ENCODE measurements around the gene D2HGDH. TPM values are rescaled to one million over a fixed set of nuclear protein-coding genes. Genes with fewer than 3 reads are reported as not detected.
A peak's percentile ranks its signal among the peaks of the same experiment; 100 is the strongest.

The D2HGDH gene
- total and polyA plus RNA-seq, 2 of the 13 experiments (the other 11 are each of a cell fraction or from before 2014, with no cell fraction given), result 19.2 to 20.3 TPM

DNA sequence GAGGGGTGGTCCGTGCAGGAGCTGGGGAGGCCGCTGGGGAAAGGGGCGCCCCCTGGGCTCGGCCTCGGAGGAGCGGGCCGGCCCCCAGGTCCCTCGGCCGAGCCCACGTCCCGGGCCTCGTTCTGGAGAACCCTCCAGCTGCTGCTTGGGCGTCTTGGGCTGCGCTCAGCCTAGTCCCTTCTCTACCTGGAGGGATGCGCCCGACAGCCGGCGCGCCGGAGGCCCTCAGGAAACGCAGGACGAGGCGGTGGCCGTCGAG lies 293 bp upstream of the D2HGDH start (continued):
- TF ChIP-seq RBM22 (optimal IDR thresholded peaks at IDR 0.05; ENCODE audit: low read length), result no peak
- TF ChIP-seq YEATS2 (CRISPR knock-in tag; IDR thresholded peaks at IDR 0.05; ENCODE audit: borderline replicate concordance), result no peak
- TF ChIP-seq, protein P1, sequence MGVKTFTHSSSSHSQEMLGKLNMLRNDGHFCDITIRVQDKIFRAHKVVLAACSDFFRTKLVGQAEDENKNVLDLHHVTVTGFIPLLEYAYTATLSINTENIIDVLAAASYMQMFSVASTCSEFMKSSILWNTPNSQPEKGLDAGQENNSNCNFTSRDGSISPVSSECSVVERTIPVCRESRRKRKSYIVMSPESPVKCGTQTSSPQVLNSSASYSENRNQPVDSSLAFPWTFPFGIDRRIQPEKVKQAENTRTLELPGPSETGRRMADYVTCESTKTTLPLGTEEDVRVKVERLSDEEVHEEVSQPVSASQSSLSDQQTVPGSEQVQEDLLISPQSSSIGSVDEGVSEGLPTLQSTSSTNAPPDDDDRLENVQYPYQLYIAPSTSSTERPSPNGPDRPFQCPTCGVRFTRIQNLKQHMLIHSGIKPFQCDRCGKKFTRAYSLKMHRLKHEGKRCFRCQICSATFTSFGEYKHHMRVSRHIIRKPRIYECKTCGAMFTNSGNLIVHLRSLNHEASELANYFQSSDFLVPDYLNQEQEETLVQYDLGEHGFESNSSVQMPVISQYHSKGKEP (CRISPR knock-in tag; IDR thresholded peaks at IDR 0.05), result no peak
- no peak; the same call in 1 of the 2 replicates for TF ChIP-seq ZNF564 (CRISPR knock-in tag; IDR thresholded peaks at IDR 0.05)
- TF ChIP-seq, protein P2, sequence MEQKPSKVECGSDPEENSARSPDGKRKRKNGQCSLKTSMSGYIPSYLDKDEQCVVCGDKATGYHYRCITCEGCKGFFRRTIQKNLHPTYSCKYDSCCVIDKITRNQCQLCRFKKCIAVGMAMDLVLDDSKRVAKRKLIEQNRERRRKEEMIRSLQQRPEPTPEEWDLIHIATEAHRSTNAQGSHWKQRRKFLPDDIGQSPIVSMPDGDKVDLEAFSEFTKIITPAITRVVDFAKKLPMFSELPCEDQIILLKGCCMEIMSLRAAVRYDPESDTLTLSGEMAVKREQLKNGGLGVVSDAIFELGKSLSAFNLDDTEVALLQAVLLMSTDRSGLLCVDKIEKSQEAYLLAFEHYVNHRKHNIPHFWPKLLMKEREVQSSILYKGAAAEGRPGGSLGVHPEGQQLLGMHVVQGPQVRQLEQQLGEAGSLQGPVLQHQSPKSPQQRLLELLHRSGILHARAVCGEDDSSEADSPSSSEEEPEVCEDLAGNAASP (CRISPR knock-in tag; IDR thresholded peaks at IDR 0.05; ENCODE audit: borderline replicate concordance), result no peak
- 0 out of 3 replicates have a peak, but pooled peaks have one; percentile 9 for TF ChIP-seq MXI1 (IDR thresholded peaks at IDR 0.05; ENCODE audit: borderline replicate concordance, low read depth, low read length)
- 0 out of 2 replicates have a peak, but pooled peaks have one; percentile 28 for TF ChIP-seq MTF2 (CRISPR knock-in tag; IDR thresholded peaks at IDR 0.05; ENCODE audit: borderline replicate concordance)
- TF ChIP-seq, protein P3, sequence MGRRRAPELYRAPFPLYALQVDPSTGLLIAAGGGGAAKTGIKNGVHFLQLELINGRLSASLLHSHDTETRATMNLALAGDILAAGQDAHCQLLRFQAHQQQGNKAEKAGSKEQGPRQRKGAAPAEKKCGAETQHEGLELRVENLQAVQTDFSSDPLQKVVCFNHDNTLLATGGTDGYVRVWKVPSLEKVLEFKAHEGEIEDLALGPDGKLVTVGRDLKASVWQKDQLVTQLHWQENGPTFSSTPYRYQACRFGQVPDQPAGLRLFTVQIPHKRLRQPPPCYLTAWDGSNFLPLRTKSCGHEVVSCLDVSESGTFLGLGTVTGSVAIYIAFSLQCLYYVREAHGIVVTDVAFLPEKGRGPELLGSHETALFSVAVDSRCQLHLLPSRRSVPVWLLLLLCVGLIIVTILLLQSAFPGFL (CRISPR knock-in tag; IDR thresholded peaks at IDR 0.05), result no peak
- TF ChIP-seq, protein P4, sequence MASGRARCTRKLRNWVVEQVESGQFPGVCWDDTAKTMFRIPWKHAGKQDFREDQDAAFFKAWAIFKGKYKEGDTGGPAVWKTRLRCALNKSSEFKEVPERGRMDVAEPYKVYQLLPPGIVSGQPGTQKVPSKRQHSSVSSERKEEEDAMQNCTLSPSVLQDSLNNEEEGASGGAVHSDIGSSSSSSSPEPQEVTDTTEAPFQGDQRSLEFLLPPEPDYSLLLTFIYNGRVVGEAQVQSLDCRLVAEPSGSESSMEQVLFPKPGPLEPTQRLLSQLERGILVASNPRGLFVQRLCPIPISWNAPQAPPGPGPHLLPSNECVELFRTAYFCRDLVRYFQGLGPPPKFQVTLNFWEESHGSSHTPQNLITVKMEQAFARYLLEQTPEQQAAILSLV (CRISPR knock-in tag; IDR thresholded peaks at IDR 0.05; ENCODE audit: borderline replicate concordance), result peak; percentile 40; the same call in 1 of the 2 replicates
- TF ChIP-seq KLF6 (CRISPR knock-in tag; IDR thresholded peaks at IDR 0.05), result no peak
- TF ChIP-seq SAP130 (CRISPR knock-in tag; IDR thresholded peaks at IDR 0.05; ENCODE audit: low read depth), result no peak; the same call in 1 of the 2 replicates
- no peak for TF ChIP-seq MED1 (CRISPR knock-in tag; IDR thresholded peaks at IDR 0.05)
- TF ChIP-seq U2AF2 (IDR thresholded peaks at IDR 0.05; ENCODE audit: low read depth, low read length), result no peak
- no peak; the same call in 1 of the 2 replicates for TF ChIP-seq ARID2 (CRISPR knock-in tag; IDR thresholded peaks at IDR 0.05; ENCODE audit: borderline replicate concordance)
- no peak for TF ChIP-seq ZNF260 (CRISPR knock-in tag; IDR thresholded peaks at IDR 0.05; ENCODE audit: borderline replicate concordance, low read depth)
- TF ChIP-seq XBP1 (CRISPR knock-in tag; IDR thresholded peaks at IDR 0.05), result no peak
- no peak for TF ChIP-seq ZKSCAN1 (IDR thresholded peaks at IDR 0.05; ENCODE audit: low read length)
- no peak for TF ChIP-seq ZSCAN12 (CRISPR knock-in tag; IDR thresholded peaks at IDR 0.05)
- TF ChIP-seq ZNF562 (CRISPR knock-in tag; IDR thresholded peaks at IDR 0.05; ENCODE audit: borderline replicate concordance), result no peak
- TF ChIP-seq SATB2 (CRISPR knock-in tag; IDR thresholded peaks at IDR 0.05), result no peak
- TF ChIP-seq, protein P5, sequence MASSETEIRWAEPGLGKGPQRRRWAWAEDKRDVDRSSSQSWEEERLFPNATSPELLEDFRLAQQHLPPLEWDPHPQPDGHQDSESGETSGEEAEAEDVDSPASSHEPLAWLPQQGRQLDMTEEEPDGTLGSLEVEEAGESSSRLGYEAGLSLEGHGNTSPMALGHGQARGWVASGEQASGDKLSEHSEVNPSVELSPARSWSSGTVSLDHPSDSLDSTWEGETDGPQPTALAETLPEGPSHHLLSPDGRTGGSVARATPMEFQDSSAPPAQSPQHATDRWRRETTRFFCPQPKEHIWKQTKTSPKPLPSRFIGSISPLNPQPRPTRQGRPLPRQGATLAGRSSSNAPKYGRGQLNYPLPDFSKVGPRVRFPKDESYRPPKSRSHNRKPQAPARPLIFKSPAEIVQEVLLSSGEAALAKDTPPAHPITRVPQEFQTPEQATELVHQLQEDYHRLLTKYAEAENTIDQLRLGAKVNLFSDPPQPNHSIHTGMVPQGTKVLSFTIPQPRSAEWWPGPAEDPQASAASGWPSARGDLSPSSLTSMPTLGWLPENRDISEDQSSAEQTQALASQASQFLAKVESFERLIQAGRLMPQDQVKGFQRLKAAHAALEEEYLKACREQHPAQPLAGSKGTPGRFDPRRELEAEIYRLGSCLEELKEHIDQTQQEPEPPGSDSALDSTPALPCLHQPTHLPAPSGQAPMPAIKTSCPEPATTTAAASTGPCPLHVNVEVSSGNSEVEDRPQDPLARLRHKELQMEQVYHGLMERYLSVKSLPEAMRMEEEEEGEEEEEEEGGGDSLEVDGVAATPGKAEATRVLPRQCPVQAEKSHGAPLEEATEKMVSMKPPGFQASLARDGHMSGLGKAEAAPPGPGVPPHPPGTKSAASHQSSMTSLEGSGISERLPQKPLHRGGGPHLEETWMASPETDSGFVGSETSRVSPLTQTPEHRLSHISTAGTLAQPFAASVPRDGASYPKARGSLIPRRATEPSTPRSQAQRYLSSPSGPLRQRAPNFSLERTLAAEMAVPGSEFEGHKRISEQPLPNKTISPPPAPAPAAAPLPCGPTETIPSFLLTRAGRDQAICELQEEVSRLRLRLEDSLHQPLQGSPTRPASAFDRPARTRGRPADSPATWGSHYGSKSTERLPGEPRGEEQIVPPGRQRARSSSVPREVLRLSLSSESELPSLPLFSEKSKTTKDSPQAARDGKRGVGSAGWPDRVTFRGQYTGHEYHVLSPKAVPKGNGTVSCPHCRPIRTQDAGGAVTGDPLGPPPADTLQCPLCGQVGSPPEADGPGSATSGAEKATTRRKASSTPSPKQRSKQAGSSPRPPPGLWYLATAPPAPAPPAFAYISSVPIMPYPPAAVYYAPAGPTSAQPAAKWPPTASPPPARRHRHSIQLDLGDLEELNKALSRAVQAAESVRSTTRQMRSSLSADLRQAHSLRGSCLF (CRISPR knock-in tag; IDR thresholded peaks at IDR 0.05; ENCODE audit: borderline replicate concordance), result no peak
- TF ChIP-seq ZNF775 (CRISPR knock-in tag; IDR thresholded peaks at IDR 0.05; ENCODE audit: borderline replicate concordance), result no peak

Data from HepG2 (cell line).